HG02970 (cell line): Measurements from ENCODE around the gene ADARB2.
"Not testable (repeated sequence)": the region's sequence is repeated elsewhere in the genome, so short reads cannot be mapped to it uniquely, and the experiment has no call there.

Source experiments
- ATAC-seq: cut with Tn5 transposase; IDR thresholded peaks from one replicate; pipeline ENCODE4 v1.9.1; 2021; ENCODE audit warnings: mild to moderate bottlenecking, moderate library complexity, moderate number of reproducible peaks; ENCODE audit not compliant: unreplicated experiment, low FRiP score

Gene ADARB2

DNA sequence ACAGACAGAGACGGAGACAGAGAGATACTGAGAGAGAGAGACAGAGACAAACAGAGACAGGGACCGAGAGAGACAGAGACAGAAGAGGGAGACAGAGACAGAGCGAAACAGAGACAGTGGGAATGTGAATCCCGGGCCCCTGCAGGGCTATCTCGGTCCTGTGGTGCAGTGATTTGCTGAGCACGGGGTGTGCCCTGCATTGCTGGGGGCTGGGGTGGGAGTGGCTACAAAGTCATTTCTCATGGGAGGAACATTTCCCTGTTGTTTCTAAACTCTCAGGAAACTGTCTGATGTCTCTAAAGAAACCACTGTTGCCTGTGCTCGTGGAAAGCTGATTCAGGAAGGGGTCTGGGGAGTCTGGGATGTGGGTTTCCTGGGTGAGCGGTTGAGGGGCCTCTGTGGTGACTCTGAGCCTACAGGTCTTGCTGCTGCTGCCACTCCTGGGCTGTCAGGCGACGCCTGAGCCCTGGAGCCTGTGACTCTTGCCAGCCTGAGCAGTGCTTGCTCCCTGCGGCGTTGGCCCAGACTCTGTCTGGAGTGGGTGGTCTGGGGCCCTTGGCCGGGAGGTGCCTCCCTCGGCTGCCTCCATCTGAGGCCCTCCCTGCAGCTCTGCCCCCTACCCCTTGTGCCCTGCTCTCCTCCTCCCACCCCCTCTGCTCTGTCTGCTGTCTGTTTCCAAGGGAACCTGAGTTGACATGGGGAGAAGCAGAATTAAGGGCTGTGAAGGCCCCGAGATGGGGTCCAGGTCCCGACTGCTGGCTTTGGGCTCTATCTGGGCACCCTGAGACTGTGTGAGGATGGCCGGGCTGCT, 389.2 kb downstream of the ADARB2 start:
- ATAC-seq = no peak

DNA sequence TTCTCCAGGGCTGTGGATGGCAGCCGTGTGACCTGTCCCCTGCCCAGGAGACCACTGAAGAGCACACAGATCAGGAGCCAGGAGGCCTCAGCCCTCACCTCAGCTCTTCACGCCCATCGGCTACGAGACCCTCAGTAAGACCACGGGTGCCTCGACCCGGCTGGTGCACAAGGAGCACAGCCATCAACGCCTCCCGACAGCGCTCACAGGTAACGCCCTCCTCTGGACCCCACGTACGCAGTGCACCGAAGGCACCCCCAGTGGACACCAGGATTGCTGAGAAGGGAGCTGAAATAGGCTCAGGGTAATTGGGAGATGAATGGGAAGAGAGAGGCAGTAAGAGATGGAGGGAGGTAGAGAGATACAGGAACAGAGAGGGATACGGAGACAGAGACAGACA, 389.8 kb downstream of the ADARB2 start:
- no peak for ATAC-seq

DNA sequence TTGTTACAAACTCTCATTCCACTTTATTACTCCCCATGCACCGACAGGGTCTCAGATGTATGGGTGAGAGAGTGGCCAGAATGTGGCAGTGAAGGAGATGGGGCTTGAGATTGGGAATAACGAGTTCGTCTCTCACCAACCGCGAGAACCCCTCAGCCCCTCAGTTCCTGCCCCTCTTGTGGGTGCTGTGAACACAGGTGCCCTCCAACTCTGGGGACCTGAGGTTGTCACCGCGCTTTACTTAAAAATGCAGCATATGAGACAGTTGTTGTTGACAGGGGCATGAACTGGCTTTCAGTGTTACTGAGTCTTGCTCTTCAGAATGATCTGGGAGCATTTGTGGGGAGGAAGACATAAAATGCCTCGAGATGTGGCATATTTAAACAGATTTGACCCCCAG, 391.1 kb downstream of the ADARB2 start:
- no peak for ATAC-seq

DNA sequence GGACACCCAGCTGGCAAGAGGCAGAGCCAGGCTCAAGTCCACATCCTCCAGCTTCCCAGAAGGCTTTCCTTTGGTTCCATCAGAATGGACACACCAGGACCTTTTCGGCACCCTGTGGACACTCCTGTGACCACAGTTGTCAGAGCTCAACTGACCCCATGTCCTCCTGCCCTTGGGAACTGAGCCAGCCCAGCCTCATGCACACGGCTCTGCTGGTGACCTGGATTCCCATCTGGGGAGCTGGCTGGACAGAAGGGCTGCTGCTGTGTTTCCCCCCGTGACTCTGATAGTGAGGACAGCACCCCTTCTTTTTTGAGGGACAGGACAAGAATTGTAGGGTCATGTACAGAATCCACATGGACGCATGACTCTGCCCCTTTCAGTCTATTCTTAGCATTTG, 392.0 kb downstream of the ADARB2 start:
- ATAC-seq = no peak

DNA sequence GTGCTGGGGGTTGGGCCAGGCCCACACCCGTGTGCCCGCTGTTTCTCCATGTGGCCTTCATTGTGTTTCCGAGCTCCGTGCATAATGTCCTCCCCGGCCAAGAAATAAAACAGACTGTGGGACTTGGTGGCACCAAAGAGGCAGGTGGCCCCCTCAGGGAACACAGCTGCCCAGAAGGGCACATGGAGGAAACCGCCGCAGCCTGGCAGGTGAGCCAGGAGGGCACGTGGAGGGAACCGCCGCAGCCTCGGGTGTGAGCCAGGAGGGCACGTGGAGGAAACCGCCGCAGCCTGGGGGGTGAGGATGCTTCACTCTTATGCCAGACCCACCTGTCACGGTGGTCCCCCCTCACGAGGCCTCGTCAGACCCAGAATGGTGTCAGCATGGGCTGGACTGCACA, 392.5 kb downstream of the ADARB2 start:
- no peak for ATAC-seq

DNA sequence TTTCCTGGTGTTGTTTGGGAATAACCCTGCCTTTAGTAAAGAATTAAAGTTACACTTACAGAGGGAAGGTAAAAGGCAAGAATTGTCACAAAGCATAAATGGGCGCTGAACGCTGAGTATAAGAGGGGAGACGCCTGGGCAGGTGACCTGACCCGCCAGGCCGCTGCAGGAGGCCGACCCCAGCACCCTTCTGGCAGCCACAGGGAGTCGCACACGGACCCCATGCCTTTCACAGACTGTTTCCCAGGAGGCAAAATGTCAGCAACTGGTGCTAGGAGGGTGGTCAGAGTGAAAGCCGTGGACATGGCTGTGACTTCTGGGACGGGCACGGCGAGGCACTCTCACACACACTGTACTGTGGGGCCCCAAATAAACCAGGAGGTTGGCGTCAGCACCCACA, 392.9 kb downstream of the ADARB2 start:
- ATAC-seq = no peak

DNA sequence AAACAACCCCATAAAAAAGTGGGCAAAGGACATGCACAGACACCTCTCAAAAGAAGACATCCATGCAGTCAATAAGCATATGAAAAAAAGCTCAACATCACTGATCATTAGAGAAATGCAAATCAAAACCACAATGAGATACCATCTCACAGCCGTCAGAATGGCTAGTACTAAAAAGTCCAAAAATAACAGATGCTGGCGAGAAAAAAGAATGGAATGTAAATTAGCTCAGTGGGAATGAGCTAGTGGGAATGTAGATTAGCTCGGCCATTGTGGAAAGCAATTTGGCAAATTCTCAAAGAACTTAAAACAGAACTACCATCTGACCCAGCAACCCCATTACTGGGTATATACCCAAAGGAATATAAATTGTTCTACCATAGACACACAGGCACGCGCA, 394.1 kb downstream of the ADARB2 start:
- no peak for ATAC-seq

DNA sequence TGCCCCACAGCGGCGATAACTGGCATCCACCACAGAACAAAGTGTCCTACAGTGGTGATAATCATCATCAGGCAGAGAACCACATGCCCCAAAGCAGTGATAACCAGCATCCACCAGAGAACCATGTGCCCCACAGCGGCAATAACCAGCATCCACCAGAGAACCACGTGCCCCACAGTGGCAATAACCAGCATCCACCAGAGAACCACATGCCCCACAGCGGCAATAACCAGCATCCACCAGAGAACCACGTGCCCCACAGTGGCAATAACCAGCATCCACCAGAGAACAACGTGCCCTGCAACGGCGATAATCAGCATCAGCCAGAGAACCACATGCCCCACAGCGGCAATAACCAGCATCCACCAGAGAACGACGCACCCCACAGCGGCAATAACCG, 396.3 kb downstream of the ADARB2 start:
- ATAC-seq = not testable (repeated sequence)

DNA sequence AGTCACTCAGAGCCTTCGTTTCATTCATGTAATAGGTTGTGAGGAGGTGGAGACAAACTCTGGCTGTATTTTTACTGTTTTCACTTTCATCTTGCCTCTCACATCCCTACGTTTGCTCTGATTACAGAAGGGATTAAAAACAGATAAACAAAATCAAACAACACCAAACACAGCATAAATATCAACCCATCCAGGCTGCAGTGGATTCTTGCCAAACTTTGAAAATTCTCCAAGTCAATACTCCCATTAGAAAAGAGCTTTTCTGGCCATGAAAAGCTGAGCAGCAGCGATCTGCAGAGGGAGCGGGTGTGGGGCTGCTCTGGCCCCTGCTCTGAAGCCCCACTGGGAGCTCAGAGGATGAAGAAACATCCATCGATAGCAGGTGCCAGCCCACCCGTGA, 397.9 kb downstream of the ADARB2 start:
- no peak for ATAC-seq

DNA sequence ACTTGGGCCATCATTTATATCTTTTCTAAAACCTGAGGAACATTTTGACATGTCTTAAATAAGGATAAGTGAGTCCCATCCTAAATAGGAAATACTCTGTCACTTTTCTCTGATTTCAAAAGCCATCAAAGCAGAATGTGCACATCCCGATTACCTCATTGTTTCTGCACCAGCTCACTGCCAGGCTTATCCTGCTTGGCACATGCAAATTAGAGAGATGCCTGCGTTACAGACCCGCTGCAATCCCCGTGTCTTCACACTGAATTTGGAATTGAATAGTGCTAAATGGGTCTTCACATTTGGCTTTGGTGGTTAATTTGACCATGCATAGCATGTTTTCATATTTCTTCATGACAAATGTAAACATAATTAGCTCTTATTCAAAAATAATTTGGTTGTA, 401.7 kb downstream of the ADARB2 start:
- ATAC-seq = no peak

DNA sequence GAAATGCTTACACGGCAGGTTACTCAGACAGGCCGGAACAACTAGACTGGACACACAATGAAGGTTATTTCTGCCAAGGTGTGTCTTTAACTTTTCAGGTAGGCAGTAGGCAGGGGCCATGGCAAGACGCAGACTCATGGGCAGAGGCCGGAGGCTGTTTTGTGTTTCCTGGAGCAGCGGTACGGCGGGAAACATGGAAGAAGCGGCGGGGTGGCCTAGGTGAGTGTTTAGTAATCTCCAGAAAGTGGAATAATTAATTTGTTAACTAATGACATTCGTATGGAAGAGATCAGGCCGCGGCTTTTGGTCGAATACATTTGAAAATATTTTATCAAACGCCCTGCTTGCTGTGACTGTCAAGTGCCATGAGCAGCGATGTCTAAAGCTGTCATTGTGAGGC, 403.3 kb downstream of the ADARB2 start:
- ATAC-seq = no peak

DNA sequence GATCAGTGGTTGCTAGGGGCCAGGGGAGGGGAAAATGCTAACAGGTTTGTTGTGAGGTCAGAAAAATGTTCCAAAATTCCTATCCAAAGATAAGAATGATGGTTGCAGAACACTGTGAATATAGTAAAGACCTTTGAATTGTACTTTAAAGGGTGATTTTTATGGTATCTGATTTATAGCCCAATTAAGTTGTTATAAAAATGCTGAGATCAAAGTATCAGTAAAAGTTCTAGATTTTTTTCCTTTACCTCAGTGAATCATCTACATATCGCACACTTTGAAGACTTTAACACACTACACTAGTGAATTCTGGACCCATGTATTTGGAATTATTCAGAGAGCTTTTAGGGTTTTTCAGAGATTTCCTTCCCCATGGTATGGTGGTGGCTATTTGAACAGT, 405.8 kb downstream of the ADARB2 start:
- no peak for ATAC-seq

DNA sequence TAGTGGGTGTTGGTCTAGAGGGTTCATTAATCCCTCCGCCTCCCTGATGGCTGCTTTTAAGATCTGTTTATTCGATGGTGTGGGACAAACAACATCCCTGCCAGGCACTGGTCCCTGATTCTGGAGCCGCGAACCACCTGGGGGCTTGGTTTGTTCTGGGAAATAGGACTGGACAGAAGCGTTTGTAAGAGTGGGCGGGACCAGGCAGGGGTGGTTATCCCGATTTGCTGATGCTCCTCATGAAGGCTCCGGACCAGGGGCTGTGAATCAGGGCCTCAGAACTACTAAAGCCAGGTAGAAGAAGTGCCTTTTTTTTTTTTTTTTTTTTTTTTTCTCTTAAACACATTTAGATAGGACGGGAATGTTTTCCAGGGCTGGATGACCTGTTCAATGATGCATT, 407.7 kb downstream of the ADARB2 start:
- ATAC-seq = no peak

DNA sequence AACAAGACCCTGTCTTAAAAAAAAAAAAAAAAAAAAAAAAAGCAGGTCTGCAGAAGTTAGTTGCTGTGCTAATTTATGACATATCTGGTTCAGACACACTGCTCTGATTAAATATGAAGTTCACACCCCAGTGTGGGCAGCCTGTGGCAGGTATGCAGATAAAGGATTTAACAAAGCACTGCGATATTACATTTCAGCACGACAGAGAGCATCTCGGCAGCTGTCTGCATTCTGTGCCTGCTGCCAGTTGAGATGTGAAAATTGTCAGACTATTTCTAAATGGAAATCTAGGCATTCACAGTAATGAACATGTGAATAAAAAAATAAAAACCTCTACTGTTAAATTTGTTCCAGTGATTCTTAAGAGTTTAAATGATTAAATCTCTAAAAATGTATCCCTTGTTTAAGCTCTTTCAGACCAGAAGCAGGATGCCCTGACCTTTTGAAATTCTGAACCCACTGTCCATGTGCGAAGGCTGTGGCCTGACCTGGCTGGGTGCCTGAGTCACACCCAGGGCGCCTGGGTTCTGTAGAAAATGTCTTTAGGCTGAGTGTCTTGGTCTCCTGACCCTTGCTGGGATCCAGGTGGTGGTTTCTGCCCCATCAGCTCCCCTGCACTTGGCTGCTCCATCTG, 408.2 kb downstream of the ADARB2 start:
- no peak for ATAC-seq

DNA sequence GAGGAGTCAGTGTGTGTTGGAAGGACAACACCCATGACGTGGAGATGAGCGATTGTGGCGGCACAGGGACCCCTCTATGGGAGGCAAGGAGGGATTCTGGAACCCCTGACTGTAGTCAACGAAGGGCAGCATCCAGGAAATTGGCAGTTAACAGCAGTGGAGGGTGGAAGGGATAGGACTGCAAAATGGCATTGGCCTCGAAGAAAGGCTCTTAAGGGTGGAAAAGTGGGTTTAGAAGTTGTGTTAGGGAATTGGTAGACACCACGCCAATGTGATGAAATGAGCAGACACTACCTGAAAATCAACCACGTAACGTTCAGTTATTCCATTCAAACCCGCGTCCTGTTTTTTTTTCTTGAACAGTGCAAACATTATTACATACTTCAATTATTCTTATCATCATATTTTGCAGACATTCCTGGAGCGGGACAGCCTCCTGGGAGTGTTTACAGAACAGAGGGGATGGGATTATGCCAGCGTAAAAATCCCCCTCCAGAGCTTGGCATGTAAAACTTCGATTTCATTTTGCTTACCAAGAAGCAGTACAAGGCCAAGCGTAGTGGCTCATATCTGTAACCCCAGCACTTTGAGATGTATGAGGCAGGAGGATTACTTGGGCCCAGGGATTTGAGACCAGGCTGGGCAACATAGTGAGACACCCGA, 409.0 kb downstream of the ADARB2 start:
- no peak for ATAC-seq

DNA sequence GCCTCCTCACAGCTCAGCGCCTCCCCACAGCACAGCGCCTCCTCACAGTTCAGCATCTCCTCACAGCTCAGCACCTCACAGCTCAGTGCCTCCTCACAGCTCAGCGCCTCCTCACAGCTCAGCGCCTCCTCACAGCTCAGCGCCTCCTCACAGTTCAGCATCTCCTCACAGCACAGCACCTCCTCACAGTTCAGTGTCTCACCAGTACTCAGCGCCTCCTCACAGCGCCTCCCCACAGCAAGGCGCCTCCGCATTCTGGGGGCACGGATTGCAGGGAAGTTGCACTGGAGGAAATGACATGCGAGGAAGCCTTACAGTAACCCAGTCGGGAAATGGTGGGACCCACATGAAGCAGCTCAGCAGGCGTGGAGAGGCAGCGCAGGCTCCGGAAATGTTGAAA, 409.6 kb downstream of the ADARB2 start:
- ATAC-seq = no peak

DNA sequence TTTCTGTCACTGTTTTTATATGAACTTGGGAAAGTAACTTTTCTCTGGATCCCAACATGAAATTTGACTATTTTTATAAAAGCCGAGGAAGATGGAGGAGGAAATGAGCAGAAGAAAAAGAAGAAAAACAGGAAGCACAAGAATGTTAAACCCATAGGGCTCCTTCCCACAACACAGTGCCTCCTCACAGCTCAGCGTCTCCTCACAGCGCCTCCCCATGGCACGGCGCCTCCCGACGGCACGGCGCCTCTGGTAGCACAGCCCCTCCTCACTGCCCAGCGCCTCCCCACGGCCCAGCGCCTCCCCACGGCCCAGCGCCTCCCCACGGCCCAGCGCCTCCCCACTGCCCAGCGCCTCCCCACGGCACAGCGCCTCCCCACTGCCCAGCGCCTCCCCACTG, 410.8 kb downstream of the ADARB2 start:
- ATAC-seq = not testable (repeated sequence)

DNA sequence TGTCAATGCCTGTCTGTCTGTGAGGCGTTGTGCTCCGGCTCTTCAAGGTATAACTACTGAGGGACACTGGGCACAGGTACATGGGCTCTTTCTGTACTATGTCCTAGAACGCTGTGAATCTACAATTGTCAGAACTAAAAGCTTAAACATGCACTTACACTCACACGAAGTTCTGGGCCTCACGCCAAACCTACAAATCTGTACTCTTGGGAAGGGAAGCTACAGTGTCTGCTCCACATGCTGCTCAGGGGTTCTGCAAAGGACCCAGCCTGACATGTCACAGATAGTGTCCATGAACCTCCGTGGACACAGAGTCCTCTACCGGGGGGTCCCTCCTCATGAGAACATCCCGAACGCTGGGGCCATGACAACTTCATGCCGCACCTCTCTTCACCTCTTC, 412.4 kb downstream of the ADARB2 start:
- no peak for ATAC-seq

DNA sequence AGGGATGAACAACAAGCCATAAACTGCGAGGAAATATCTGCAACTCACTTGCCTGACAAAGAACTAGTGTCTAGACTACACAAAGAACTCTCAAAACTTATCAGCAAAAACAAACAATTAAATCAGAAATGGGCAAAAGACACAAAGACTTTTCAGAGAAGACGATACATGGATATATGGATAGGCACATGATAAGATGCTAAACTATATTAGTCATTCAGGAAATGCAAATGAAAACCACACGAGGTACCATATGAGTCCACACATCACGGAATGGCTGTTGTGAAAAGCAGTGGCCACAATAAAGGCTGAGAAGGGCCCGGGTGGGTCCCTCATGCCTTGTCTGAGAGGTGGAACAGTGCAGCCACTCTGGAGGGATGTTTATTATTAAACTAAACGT, 413.4 kb downstream of the ADARB2 start:
- ATAC-seq = no peak

DNA sequence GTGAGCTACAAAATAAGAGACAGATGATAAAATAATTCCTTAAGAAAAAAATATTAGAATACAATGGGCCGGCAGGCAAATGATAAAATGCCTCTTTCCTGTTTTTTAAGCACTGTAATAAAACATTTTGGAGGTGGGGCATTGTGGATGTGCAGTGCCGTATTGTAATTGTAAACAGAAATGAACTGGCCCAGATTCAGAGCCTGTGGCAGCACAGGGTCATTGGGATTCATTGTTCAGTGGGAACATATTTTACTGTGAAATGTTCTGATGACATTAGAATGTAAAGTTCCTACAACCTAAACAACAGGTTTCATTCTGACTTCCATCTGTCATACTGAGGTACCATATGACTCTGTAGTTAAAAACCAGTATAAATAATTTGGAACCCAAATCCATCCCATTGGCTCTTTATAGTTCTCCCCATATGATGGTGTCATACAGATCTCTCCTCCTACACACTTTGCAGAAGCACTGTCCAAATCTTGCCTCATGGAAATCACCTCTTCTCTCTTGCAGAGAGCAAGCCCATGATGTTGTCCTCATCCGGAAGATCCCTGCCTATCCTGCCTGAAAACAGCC, 416.5 kb downstream of the ADARB2 start:
- ATAC-seq = no peak

DNA sequence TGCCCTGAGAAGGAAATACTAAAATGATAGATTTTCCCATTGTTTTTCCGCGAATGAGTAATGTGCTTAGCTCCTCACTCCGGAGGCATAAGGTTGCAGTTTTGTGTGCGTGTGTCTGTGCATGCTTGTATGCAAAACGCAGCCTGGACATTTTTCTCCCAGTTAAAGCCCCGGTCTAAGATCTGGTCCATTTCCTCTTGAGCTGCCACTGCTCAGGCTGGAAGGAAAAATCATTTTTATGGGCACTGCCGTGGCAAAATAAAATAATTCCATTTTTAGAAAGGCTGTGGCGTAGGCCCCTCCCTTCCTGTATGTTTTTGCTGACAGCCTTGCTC, 420.5 kb downstream of the ADARB2 start:
- ATAC-seq = no peak
